Glutamatergic neuron (in vitro differentiated cells): ENCODE results near the gene MAST1. TPM values are rescaled to one million over a fixed set of nuclear protein-coding genes. Genes with fewer than 3 reads are reported as not detected.

Source experiments
- DNase-seq: peaks from one replicate; pipeline ENCODE4 v3.0.0; 2022
- H3K27ac Mint-ChIP-seq: one replicate; pipeline ENCODE4 v1.8.0; 2020; ENCODE audit warnings: mild to moderate bottlenecking, mixed read lengths, inconsistent platforms; ENCODE audit not compliant: unreplicated experiment
- H3K27me3 Mint-ChIP-seq: one replicate; pipeline ENCODE4 v1.8.0; 2020; ENCODE audit warnings: mild to moderate bottlenecking, moderate library complexity, mixed read lengths, inconsistent platforms; ENCODE audit not compliant: unreplicated experiment
- H3K36me3 Mint-ChIP-seq: one replicate; pipeline ENCODE4 v1.8.0; 2020; ENCODE audit warnings: mild to moderate bottlenecking, mixed read lengths, inconsistent platforms; ENCODE audit not compliant: unreplicated experiment
- H3K4me1 Mint-ChIP-seq: one replicate; pipeline ENCODE4 v1.8.0; 2020; ENCODE audit warnings: mild to moderate bottlenecking, low read depth, mixed read lengths, inconsistent platforms; ENCODE audit not compliant: unreplicated experiment
- H3K4me3 Mint-ChIP-seq: one replicate; pipeline ENCODE4 v1.8.0; 2020; ENCODE audit warnings: mild to moderate bottlenecking, mixed read lengths, inconsistent platforms; ENCODE audit not compliant: unreplicated experiment
- H3K9me3 Mint-ChIP-seq: one replicate; pipeline ENCODE4 v1.8.0; 2020; ENCODE audit warnings: mild to moderate bottlenecking, moderate library complexity, mixed read lengths, inconsistent platforms; ENCODE audit not compliant: unreplicated experiment
- total RNA-seq: library from RNA; stranded (reverse); fragmentation: NEBNext Ultra II Directional; extraction: Animal tissue kit (Norgen Biotek cat#: 25700); gene quantifications from one replicate; pipeline ENCODE4 v1.2.1, GENCODE V29; 2021; ENCODE audit not compliant: unreplicated experiment
- TF ChIP-seq, protein P1 (sequence below): fragments of 200-600 bp; sonication (generic); IDR thresholded peaks from one replicate; pipeline ENCODE4 v1.5.0; 2021; ENCODE audit not compliant: partially characterized antibody, unreplicated experiment

MAST1 gene
- total RNA-seq, 1 donor from 2014 or later, result 230 TPM

DNA sequence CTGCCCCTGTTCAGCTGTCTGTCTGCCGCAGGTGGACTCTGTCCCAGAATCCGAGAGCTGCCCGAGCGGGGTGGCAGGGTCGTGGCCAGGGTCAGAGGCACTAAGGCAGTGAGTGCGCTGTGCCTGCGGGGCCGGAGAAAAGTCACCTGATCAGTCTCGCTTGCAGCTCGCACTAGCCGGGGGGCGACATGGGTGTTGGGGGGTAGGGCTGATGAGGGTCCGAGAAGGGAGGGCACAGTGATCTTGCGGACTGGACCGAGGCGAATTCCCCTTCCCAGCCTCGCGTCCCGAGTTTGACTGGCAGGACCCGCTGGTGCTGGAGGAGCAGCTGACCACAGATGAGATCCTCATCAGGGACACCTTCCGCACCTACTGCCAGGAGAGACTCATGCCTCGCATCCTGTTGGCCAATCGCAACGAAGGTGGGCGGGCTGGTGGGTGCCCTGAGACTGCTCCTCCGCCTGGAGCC, 53.3 kb downstream of the MAST1 start:
- Mint-ChIP-seq H3K27ac (peak overlapping the region; percentile 97), H3K4me1 (peaks cover 2% of the 10 kb centered on the region), H3K27me3 (peaks cover 16% of the 10 kb centered on the region), H3K9me3 (peaks cover 2% of the 10 kb centered on the region), H3K4me3 (peak overlapping the region; percentile 93), H3K36me3 (no peaks in the 10 kb centered on the region)
- TF ChIP-seq, protein P1, sequence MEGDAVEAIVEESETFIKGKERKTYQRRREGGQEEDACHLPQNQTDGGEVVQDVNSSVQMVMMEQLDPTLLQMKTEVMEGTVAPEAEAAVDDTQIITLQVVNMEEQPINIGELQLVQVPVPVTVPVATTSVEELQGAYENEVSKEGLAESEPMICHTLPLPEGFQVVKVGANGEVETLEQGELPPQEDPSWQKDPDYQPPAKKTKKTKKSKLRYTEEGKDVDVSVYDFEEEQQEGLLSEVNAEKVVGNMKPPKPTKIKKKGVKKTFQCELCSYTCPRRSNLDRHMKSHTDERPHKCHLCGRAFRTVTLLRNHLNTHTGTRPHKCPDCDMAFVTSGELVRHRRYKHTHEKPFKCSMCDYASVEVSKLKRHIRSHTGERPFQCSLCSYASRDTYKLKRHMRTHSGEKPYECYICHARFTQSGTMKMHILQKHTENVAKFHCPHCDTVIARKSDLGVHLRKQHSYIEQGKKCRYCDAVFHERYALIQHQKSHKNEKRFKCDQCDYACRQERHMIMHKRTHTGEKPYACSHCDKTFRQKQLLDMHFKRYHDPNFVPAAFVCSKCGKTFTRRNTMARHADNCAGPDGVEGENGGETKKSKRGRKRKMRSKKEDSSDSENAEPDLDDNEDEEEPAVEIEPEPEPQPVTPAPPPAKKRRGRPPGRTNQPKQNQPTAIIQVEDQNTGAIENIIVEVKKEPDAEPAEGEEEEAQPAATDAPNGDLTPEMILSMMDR, result no peak
- DNase-seq, result no peak

- peaks cover 11% of the 10 kb centered on the region for H3K27me3 Mint-ChIP-seq
- TF ChIP-seq, protein P1, result no peak
- peak overlapping the region; percentile 34 for H3K4me3 Mint-ChIP-seq
- no peaks in the 10 kb centered on the region for H3K36me3 Mint-ChIP-seq
- no peak for DNase-seq
- H3K9me3 Mint-ChIP-seq, result no peaks in the 10 kb centered on the region
- H3K27ac Mint-ChIP-seq, result no peak overlapping the region
- H3K4me1 Mint-ChIP-seq, result peaks cover 2% of the 10 kb centered on the region
Measured at GRCh38 chr19:12893582-12893981, 55.3 kb downstream of the MAST1 start.

- Mint-ChIP-seq H3K9me3 (peaks cover 2% of the 10 kb centered on the region), H3K27ac (no peak overlapping the region), H3K27me3 (peaks cover 1% of the 10 kb centered on the region), H3K36me3 (no peaks in the 10 kb centered on the region), H3K4me3 (no peak overlapping the region), H3K4me1 (no peaks in the 10 kb centered on the region)
- no peak for DNase-seq
- TF ChIP-seq, protein P1, result no peak
Measured at GRCh38 chr19:12896460-12896859, 58.1 kb downstream of the MAST1 start.

GRCh38 chr19:12899891-12900518, 61.7 kb downstream of the MAST1 start:
- peaks cover 1% of the 10 kb centered on the region for H3K27me3 Mint-ChIP-seq
- peaks cover 2% of the 10 kb centered on the region for H3K9me3 Mint-ChIP-seq
- H3K4me1 Mint-ChIP-seq, result no peaks in the 10 kb centered on the region
- no peak overlapping the region for H3K27ac Mint-ChIP-seq
- no peaks in the 10 kb centered on the region for H3K36me3 Mint-ChIP-seq
- DNase-seq, result no peak
- TF ChIP-seq, protein P1, result no peak
- no peak overlapping the region for H3K4me3 Mint-ChIP-seq

DNA sequence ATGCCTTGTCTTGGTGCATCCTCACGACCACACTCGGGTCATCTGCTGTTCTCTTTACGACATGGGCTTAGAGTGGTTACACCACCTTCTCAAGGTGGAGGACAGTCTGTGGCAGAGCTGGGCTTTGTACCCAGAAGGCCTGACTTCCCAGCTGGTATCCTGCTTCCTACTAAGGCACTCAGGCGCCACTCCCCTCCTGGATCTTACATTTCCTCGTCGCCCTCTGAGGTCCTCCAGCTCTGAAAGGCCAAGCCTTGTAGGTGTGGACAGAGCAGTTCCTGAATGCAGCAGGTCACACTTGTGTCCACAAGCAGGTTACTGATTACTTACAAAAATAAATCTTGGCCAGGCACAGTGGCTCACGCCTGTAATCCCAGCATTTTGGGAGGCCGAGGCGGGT, 68.9 kb downstream of the MAST1 start:
- Mint-ChIP-seq H3K9me3 (peaks cover 7% of the 10 kb centered on the region), H3K36me3 (no peaks in the 10 kb centered on the region), H3K4me3 (no peak overlapping the region), H3K27ac (no peak overlapping the region), H3K4me1 (peaks cover 7% of the 10 kb centered on the region), H3K27me3 (no peaks in the 10 kb centered on the region)
- TF ChIP-seq, protein P1, result no peak
- DNase-seq, result no peak
